ENCODE data around the gene RPUSD4.

RPUSD4 gene

GRCh38 chr11:126155402-126156187 lies 55.9 kb downstream of the RPUSD4 start:
- no peak for FAIRE-seq

DNA sequence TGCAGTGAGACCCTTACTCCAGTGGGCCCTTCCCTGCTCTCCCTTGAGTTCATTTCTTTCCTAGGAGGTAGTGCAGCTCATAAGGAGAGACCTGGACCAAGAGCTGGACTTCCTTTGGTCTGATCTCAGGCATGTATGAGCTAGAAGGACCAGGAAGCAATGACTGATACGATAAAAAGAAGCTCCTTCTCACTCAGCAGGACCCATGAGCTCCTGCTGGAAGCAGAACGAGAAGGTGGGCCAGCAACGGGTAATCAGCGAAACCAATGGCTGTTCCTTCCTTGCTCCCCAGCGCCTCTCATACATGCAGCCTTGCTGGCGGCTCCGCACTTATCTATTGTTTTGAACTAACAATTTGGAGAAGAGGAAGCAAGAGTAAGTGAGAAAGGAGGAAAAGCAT lies 56.8 kb downstream of the RPUSD4 start:
- no peak for FAIRE-seq

DNA sequence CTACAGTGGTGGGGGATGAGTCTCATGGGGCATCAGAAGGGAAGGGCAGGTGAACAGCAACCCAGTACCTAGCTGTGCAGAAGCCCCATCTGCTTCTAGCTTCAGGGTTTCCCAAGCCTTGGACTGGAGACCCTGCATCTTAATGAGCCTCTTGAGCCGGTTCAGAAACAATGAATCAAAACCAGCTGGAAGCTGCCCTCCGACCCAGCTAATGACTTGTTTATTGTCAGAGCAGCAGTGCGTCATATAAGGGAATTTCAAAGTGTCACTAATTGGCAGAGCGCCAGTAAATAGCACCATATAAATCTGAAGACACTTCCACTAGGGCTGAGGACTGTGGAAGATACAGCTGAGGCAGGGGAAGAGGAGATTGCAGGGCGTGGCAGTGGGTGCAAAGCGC lies 57.5 kb downstream of the RPUSD4 start:
- FAIRE-seq, result peak; percentile 78

DNA sequence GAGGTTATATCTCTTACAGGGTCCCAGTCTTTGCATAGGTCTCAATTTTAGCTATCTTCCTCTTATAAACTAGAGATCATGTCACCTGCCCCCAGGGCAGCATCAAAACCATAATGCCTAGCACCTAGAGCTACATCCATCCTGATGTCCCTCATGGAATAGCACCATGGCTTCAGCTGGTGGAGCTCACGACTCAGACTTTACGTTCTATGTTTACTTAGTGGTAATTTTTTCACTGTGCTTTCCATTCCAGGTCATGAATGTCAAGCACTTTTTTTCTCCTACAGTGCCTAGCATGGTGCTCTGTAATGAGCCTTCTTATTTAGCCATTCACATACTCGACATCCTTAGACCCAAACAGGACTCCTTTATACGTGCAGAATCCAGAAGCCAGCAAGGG lies 58.4 kb downstream of the RPUSD4 start:
- FAIRE-seq, result no peak

DNA sequence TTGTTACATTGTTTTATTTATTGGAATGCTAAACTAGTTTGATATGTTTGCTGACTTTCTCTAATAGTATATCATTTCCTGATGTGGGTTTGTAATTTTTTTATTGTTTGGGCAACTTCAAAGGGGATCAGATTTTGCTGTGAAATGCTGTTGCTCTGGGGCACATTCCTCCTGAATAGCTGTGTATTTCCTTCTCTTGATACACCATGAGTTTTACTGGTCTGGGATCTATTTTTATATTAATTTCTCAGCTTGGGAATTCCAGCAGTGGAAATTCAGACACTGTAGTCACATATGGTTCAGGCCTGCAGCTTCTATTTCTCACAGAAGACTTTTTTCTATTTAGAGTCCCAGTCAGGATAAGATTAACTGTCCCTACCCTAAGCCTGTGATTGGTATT lies 58.9 kb downstream of the RPUSD4 start:
- peak; percentile 31 for FAIRE-seq

DNA sequence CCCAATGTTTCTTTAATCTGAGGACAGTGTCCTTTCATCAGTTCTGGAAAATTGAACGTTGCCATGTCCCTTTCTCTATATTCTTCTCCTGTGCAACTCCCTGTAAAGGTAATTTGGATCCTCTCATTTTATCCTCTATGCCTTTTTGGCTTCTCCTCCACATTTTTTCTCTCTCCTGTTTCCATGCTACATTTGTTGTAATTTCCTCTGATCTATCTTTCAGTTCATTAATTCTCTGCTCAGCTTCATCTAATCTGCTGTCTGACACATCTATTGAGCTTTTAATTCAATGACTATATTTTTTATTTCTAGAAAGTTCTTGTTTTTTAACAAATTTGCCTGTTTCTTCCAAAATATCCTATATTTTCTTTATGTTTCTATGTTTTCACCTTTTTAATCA lies 59.3 kb downstream of the RPUSD4 start:
- FAIRE-seq, result peak; percentile 26
